Astrocyte of the cerebellum (primary cell): ENCODE measurements around the gene QRFP.

Source experiments
- DNase-seq: peaks from one replicate; pipeline ENCODE4 v3.0.0-alpha.2; 2011; ENCODE audit warnings: low read depth
- H3K4me3 ChIP-seq: 2 replicates; pipeline ENCODE4 v1.5.1; 2011; ENCODE audit warnings: mild to moderate bottlenecking, low read depth, low read length, moderate library complexity
- CTCF ChIP-seq: IDR thresholded peaks from 2 replicates; pipeline ENCODE4 v1.5.1; 2012; ENCODE audit warnings: low read length, low read depth, moderate library complexity, mild to moderate bottlenecking; ENCODE audit errors: missing control alignments
- in situ Hi-C: cut with HindIII; loops from 2 replicates; pipeline ENCODE4 v1.10.0; 2017; ENCODE audit warnings: low sequenced_read_pairs

The QRFP gene

GRCh38 chr9:130892477-130893304 is 3.9 kb downstream of the QRFP start:
- in situ Hi-C loops: no loop called here
- TF ChIP-seq CTCF: no peak
- no peak for DNase-seq
- no peak overlapping the region for H3K4me3 ChIP-seq

GRCh38 chr9:130891688-130892476 is 4.7 kb downstream of the QRFP start:
- in situ Hi-C loops: no loop called here

GRCh38 chr9:130890870-130891687 is 5.5 kb downstream of the QRFP start:
- no peak for TF ChIP-seq CTCF
- no peak for DNase-seq
- no peak overlapping the region for H3K4me3 ChIP-seq
- in situ Hi-C loops: no loop called here

More at GRCh38 chr9:130891688-130892476, 4.7 kb downstream of the QRFP start:
- no peak overlapping the region for H3K4me3 ChIP-seq
- TF ChIP-seq CTCF: no peak
- DNase-seq: no peak

GRCh38 chr9:130890124-130890523 is 6.5 kb downstream of the QRFP start:
- in situ Hi-C loops: no loop called here
- H3K4me3 ChIP-seq: no peak overlapping the region
- DNase-seq: no peak
- no peak for TF ChIP-seq CTCF

GRCh38 chr9:130888146-130888885 is 8.3 kb downstream of the QRFP start:
- no peak for DNase-seq
- in situ Hi-C loops: no loop called here
- TF ChIP-seq CTCF: no peak
- no peak overlapping the region for H3K4me3 ChIP-seq
